HG03565 (cell line): ENCODE measurements around the gene ZSCAN30.

ENCODE experiments used
- ATAC-seq: cut with Tn5 transposase; IDR thresholded peaks from one replicate; pipeline ENCODE4 v1.9.1; 2021; ENCODE audit warnings: mild to moderate bottlenecking, moderate library complexity; ENCODE audit not compliant: unreplicated experiment

The ZSCAN30 gene

DNA sequence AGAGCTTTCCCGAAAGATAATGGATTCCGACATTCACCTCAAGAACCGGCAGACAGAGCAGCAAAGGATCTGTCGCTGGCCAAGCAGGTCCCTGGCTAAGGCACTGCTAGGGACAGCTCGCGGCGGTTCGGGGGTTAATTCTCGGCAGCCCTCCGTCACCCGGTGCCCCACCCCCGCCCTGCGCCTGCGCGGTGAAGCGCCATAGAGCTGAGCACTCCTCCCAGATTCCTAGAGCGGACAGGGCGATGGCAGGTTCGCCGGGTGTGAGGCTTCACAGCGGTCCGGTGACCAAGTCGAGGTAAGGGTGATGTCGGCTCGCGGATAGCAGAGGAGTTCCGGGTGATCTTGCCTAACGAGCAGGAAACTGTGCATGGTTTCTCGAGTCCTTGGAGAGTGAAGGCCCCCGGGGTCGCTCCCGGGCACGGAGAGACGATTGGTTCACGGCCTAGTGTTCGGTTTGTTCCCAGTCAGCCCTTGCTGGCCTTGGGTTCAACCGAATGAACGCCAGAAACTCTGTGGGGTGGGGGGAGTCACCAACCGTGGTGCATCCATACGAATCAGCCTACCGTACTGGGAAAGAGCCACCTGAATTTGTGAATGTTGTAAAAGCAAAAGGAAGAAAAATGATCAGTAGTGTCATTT, at the start of gene ZSCAN30:
Gene ZSCAN30, minus strand, starts transcription at position 136 of the 642 bp plus-strand sequence. CDS start 25,877 bp downstream, outside the sequence.
- ATAC-seq = peak; percentile 91

DNA sequence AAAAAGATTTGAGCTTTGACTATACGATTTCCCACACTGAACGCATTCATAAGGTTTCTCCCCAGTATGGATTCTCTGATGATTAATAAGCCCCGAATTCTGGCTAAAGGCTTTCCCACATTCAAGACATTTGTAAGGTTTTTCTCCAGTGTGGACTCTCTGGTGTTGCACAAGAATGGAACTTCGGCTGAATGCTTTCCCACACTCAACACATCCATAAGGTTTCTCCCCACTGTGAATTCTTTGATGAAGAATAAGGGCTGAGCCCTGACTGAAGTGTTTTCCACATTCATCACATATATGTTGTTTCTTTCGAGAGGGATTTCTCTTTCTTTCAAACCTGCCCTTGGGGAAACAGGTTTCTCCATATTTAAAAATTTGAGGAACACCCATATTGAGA, 47.3 kb upstream of the ZSCAN30 start:
- no peak for ATAC-seq

DNA sequence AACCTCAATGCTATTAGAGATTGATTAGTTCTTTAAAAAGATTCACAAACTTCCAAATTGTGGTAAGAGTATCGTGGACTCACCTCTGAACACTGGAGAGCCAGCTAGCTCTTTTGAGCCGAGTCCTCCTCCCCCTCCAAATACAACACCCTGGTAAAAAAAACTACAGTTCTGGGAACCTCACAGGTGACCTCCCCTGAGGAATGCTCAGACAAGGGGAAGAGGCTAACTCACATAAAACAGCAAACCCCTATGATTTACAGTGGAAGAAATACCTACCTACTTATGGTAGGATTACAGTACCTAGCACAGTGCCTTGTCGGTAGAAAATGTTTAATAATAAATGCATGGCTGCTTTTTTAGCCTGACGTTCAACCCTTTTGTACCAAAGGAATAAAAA, 45.8 kb upstream of the ZSCAN30 start:
- no peak for ATAC-seq

DNA sequence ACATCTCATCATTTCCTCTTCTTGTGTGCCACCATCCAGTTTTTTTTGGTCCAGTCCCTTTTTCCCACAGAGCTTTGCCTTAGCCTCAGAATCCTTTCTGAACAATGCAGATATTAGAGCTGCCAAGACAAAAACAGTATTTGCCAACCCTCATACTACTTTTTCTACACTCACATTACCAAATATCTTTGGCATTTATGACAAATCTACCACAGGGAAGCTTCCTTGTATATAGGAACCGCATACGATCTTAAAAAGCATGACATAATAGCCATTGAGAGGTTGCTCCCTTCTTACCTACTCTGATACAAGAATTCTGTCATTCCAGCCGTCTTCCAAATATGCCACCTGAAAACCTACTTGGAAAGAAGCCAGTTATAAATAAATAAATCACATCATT, 44.8 kb upstream of the ZSCAN30 start:
- ATAC-seq = no peak

DNA sequence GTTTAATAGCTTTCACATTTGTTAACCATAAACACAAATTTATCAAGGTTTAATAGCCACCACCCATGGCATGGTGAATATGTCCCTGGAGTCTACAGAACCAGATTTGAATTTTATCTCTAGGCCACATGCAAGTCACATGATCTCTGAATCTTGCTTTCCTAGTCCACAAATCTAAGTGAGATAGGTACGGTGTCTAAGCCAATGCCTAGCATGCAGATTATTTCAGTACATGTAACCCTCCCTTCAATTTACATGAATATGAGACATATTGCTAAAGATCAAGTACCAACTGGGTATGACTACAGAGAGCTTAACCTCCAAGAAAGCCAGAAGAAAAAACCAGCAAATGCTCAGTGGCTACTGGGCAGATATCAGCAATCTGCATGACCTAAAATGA, 44.2 kb upstream of the ZSCAN30 start:
- ATAC-seq = no peak

DNA sequence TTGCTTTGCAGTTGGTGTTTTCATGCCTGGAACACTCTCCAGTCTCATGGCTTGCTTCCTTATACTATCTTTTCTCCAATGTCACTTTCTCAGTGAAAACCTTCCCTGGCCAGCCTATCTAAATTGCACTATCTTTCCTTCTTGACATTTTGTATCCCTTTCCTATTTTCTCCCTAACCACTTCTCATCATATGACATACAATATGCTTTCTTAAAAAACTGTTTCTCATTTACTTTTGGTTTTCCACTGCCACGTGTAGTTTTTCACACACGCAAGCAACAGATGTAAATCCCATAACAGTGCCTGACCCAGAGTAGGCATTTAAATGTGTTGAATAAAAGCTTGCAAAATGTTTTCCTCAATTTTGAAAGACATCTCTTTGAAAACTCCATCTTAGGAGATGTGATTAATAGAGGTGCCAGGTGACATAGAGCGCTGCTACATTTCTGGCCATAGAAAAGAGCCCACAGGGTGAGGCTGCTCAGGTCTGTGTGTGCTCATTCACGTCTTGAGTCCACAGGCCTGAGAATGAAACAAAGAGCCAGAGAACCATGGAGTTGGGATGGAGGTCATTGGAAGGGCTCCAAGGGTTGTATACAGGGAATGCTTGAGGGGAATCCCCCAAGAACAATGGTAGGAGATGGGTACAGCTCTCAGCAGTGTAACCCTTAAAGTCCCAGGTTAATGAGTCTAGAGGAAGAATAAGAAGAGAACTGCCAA, 41.5 kb upstream of the ZSCAN30 start:
- no peak for ATAC-seq

DNA sequence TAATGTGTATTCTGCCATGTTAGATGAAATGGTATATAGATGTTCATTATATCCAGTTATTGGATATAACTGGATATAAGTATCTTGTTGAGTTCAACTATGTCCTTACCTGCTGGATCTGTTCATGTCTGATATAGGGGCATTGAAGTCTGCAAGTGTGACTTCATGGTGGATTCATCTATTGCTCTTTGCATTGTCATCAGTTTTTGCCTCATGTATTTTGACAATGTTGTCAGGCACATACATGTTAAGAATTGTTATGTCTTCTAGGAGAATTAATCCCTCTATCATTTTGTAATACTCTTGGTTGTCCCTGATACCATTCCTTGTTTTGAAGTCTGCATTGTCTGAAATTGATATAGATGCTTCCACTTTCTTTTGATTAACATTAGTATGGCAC, 38.8 kb upstream of the ZSCAN30 start:
- ATAC-seq = no peak

DNA sequence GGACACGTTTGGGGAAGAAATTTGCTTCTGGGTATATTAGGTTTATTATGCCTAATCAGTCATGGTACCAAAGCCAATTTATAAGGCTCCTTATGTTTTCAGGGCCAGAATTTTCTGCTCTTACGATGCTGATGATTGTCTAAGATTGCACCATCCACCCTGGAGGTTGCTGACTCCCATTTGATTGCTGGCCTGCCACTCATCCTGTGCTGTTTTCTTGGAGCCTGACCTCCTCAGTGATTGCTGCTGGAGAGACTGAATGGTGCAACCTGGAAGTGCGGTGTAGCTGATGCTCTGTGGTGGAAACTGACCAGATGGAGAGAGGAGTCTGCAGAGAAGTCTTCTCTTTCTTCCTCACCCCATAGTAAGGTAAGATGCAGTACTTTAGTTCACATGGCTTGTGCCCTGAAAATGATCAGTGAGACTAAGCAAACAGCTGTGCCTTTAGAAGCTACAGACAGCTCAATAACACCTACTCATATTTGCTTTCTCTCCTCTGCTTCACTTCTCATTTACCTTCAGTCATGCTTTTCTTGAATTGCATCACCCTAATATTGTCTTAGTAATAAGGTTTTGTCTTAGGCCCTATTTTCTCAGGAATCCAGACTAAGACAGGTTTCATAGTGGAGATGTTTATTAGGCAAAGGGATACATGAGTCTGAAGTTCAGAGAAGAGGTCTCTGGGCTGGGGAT, 36.8 kb upstream of the ZSCAN30 start:
- ATAC-seq = no peak

DNA sequence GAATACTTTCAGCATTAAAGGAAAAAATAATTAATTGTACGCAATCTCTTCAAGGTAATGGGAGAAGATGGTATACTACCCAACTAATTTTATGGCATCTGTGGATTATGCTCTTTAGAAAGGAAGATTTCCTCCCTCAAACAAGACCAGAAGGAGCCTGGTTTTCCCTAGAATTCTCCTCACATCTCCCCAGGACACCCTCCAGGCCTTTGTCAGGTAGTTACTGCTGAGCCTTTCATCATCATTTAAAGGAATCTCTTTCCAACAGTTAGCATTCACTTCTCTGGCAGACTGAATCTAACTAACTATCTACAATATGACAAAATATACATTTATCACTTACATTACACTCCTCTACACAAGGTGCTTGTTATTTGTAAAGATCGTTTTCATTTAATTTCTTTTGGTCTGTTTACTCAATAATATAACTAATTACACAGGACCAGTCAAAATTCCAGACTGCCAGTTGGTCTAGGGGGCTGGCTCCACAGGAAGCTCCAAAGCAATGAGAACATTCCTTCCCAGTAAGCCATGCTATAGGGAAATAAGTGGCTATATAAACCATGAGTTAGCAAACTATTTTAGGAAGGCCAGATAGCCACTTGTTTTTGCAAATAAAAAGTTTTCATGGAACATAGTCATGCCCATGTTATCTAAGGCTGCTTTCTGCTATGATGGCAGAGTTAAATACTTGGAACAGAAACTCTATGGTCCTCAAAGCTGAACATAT, 35.1 kb upstream of the ZSCAN30 start:
- no peak for ATAC-seq

DNA sequence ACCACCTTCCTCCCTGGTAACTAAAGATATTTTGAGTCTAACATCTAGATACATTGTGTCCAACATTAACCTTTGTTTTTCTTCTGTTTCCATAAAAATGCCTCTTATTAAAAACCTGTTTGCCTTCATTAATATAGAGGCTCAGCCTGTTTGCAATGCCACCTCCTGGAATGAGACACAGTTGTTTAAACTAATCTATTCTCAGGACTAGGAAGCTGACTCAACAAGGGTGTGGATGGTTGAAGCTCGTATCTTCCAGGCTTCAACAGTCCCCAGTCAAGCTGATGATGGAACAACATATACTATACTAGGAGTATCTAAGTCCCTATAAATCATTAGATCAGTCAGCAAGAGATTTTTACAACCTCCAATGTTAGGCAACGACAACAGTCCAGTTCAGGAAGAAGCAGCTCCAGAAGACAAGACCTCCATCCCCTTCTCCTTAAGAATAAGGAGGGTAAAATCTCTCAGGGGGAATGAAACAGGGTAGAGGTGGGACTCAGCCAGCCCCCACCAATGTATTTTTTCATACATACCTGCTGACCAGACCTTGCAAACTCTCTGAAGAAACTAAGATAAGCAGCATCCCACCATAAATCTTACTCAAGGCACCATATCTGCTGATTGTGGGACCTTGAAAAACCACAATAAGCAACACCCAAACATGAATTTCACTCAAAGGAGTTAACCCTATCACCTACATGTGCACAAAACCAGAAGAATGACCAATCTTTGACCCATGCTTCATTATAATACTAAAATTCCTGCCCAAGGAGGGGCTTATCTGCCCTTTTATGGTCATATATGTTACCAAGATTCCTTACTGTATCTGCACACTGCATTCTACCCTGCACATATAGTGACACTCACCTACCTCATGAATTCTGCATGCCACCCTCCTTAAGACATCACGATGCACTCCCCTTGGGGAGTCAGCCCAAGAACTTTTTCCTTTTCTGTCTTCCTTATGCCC, 32.7 kb upstream of the ZSCAN30 start:
- no peak for ATAC-seq

DNA sequence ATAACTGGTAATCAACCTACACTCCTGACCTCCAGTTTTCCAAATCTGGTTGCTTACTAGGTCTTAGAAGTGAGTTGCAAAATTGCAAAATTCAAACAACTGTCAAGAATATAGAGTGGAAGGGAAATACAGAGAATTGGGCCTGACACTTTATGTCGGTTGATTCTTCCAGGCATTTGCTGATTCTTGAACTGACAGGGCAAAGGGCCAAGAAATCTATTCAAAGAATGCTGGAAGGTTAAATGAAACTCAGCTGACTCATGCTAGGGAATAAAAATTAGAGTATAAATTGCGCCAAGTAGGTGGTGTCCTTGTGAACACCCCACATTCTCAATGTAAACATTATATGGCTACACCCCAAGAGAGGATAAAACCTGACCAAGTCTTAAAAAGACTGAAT, 21.5 kb upstream of the ZSCAN30 start:
- ATAC-seq = no peak

DNA sequence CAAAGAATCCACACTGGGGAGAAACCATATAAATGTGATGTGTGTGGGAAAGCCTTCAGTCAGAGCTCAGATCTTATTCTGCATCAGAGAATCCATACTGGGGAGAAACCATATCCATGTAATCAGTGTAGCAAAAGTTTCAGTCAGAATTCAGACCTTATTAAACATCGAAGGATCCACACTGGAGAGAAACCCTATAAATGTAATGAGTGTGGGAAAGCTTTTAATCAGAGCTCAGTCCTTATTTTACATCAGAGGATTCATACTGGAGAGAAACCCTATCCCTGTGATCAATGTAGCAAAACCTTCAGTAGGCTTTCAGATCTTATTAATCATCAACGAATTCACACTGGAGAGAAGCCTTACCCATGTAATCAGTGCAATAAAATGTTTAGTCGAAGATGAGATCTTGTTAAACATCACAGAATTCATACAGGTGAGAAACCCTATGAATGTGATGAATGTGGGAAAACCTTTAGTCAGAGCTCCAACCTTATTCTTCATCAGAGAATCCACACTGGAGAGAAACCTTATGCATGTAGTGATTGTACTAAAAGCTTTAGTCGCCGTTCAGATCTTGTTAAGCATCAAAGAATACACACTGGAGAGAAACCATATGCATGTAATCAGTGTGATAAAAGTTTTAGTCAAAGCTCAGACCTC, 16.7 kb upstream of the ZSCAN30 start:
- no peak for ATAC-seq

DNA sequence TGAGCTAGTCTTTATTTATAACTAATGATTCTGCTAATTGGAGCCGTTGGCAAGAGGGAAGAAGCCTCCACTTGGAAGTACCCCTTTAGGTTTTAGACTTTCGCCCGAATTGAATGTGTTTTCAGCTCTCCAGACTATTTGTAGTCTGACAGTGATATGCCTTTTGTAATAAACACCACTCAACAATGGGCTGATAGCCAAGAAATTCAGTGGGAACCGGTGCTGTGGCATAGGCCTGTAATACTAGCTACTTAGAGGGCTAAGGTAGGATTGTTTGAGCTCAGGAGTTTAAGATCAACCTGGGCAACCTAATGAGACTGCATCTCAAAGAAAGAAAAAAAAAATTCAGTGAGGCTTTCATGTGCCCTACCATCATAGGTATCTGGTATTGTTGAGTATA, 13.6 kb upstream of the ZSCAN30 start:
- no peak for ATAC-seq

DNA sequence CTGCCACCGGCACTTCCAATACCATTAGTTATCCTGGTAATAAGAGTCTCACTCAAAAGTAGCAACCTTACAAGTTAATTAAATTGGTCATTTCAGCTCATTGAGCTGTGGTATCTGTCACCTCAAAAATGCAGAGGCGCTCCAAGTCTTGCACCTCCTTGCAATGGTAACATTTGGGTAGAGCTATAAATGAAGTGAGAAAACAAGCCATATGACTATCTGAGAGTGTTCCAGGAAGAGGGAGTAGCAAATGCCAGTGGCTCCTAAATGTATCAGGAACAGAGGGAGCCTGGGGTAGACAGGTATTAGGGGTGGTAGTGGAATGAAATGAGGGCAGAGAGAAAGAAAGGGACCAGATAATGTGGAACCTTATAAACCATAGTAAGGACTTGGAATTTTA, 6.0 kb upstream of the ZSCAN30 start:
- no peak for ATAC-seq

DNA sequence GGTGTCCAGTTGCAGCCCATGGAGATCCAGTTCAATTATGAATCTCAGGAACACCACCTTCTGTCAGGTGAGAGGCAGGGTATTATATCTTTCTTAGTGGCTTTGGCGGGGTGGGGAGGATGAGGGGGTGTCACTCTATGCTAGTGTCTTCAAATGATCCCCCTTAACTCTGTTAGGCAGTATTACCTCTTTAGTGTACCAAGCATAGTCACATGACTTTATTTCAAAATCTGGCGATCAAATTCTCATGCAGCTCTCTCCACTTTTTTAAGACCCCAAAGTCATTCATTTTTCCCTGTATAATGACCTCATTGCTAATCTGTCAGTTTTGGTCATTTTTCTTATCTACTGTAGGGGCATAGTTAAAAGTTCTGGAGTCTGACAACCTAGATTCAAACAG, 1.1 kb upstream of the ZSCAN30 start:
- no peak for ATAC-seq

DNA sequence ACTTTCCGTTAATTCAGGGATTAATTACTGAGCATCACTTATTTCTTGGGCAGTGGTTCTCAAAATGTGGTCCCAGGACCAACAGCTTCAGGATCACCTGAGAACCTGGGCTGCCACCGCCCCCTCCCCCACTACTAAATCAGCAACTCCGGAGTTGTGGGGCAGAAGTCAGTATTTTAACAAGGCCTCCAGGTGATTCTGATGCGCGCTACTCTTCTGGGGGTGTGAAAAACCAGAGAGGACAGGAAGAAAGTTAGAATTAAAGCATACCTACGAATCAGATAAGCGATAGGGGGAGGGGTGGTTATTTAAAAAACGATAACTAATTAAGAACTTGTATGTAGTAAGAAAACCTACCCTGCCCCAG, 319 bp downstream of the ZSCAN30 start:
- ATAC-seq = peak; percentile 7

DNA sequence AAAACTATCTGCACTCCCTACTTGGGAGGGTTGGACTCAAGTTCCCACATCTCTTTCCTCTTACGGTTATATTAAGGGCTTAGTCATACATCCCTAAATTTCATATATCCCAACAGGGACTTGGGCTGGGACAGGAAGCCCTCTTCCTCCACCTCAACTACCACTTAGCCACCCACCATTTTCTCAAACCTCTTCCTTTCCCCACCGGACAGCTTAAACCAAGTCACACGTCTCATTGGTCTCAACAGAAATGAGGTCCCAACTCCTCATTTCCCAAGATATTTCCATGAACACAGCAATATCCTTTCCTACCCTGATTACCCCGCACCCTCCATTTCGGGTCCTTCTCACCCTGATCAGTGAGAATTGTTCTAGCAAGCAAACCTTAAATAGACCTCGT, 736 bp downstream of the ZSCAN30 start:
- no peak for ATAC-seq

DNA sequence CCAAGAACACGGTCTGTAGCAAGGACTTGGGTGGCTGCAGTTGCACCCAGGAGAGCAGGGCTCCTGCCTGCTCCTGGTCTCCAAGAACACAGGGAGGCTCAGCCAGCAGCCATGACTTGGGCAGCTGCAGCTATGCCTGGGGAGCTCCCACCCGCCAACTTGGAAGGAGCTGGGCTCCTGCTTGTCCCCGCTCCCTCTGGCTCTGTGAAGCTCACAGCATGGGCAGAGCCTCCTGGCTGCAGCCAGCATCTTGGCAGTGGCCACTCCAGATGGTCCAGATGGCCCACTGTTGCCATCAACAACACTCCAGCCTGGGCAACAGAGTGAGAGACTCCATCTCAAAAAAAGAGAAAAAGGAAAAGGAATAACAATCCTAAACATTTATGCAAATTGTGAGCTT, 5.2 kb downstream of the ZSCAN30 start:
- ATAC-seq = no peak

DNA sequence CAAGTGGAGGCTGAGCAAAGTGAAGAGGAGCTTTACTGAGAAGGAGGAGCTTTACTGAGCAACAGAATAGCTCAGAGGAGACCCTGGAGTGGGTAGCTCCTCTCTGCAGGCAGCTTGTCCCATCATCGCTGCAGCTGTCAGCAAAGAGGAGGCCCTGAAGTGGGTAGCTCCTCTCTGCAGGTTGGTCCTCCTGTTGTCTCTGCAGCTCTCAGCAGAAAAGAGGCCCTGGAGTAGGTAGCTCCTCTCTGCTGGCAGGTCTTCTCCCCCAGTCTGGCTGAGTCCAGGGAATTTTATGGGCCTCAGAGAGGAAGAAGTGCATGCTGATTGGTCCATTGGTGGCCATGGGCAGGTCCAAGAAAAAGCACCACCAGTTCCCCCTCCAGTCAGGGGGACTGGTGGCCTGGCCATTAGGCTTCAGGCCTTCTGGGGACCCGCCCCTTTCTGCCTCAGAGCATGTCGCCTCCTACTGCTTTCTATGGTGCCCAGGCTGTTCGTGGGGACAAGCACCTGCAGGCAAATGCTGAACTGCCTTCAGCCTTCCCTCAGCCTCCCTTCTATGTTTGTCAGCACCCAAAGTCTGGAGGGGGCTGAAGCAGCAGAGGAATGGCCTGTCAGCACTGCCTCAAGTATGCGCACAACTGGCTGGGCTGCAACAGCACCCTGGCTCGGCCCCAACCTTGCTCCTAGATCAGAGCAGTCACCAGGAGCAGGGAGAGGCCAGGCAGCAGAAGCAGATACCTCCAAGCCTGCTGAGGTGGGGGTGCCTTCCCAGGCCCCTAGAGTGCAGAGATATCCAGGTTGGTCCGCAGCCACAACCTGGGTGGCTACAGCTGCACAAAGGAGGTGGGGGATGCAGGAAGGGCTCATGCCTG, 5.9 kb downstream of the ZSCAN30 start:
- ATAC-seq = no peak
